Fibroblast of lung (primary cell): ENCODE results near the gene RABL2A.
"Not testable (repeated sequence)": the region's sequence is repeated elsewhere in the genome, so short reads cannot be mapped to it uniquely, and the experiment has no call there.

Source experiments
- EZH2 ChIP-seq: IDR thresholded peaks from 2 replicates; pipeline ENCODE4 v1.5.1; 2012; ENCODE audit warnings: low read length, control low read depth, mild to moderate bottlenecking; ENCODE audit errors: missing control alignments
- TF ChIP-seq, protein P1 (sequence below), 2 donors: IDR thresholded peaks in 1 of 2; conservative IDR thresholded peaks in 1 of 2; 1 replicate in 1 of 2; 2 replicates in 1 of 2; pipeline ENCODE4 v1.5.1; 2011 to 2012; ENCODE audit warnings: low read length in 2 of 2, control low read depth in 1 of 2, inconsistent platforms in 1 of 2, low read depth in 1 of 2, mild to moderate bottlenecking in 1 of 2

DNA sequence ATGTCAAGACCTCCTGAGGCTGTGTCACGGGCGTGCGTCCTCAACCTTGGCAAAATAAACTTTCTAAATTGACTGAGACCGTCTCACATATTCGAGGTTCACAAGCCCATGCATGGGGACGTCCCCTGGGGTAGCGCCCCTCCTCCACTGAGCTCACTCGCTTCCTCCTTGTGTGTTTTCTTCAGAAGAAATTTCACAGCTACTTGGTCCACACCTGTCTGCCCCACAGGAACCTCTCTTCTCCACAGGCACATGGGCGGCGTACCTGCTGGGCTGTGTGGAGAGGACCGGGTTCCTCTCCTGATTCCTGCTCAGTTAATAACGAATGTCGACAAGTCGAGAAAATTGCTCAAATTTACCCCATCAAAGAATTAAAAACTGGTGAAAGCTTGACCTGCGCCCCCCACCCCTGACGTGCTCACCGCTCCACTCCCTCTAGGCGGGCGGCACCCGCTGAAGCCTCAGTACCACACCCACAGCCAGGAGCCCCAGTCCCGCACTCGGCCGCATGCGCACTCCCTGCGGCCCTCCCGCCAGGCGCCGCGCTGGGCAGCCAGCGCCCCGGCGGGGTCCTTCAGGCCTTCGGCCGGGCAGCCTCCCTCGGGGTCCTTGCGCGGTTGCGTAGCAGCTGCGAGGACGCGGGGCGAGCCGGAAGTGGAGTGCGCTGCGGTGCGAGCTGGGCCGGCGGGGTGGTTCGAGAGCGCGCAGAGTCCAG is at the start of gene RABL2A:
- TF ChIP-seq, protein P1, sequence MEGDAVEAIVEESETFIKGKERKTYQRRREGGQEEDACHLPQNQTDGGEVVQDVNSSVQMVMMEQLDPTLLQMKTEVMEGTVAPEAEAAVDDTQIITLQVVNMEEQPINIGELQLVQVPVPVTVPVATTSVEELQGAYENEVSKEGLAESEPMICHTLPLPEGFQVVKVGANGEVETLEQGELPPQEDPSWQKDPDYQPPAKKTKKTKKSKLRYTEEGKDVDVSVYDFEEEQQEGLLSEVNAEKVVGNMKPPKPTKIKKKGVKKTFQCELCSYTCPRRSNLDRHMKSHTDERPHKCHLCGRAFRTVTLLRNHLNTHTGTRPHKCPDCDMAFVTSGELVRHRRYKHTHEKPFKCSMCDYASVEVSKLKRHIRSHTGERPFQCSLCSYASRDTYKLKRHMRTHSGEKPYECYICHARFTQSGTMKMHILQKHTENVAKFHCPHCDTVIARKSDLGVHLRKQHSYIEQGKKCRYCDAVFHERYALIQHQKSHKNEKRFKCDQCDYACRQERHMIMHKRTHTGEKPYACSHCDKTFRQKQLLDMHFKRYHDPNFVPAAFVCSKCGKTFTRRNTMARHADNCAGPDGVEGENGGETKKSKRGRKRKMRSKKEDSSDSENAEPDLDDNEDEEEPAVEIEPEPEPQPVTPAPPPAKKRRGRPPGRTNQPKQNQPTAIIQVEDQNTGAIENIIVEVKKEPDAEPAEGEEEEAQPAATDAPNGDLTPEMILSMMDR (conservative IDR thresholded peaks at IDR 0.05 in 1 of 2, IDR thresholded peaks at IDR 0.05 in 1 of 2; ENCODE audit: low read depth in 1 of 2, low read length in 2 of 2), result not testable (repeated sequence)
- TF ChIP-seq EZH2, result not testable (repeated sequence)
